Measurements from ENCODE around the gene LACTB.

LACTB gene

GRCh38 chr15:63121382-63122001, at the start of gene LACTB:
Gene LACTB (plus strand): TSS chr15:63121861. CDS start chr15:63121872, 11 bp downstream.
- H3K4me3 ChIP-seq (ENCODE audit: low read depth, low read length), result peak within 1 kb of the TSS; percentile 91
- TF ChIP-seq CTCF (IDR thresholded peaks at IDR 0.05; ENCODE audit: low read depth, low read length), result no peak

- no peak for TF ChIP-seq CTCF (IDR thresholded peaks at IDR 0.05; ENCODE audit: low read depth, low read length)
- H3K4me3 ChIP-seq (ENCODE audit: low read depth, low read length), result no peak overlapping the region
Observed at GRCh38 chr15:63072023-63072650, 49.5 kb upstream of the LACTB start.

- TF ChIP-seq CTCF (IDR thresholded peaks at IDR 0.05; ENCODE audit: low read depth, low read length), result no peak
Observed at GRCh38 chr15:63072809-63073277, 48.8 kb upstream of the LACTB start.

GRCh38 chr15:63073497-63074172, 48.0 kb upstream of the LACTB start:
- no peak overlapping the region for H3K4me3 ChIP-seq (ENCODE audit: low read depth, low read length)
- no peak for TF ChIP-seq CTCF (IDR thresholded peaks at IDR 0.05; ENCODE audit: low read depth, low read length)

More at GRCh38 chr15:63072809-63073277, 48.8 kb upstream of the LACTB start:
- H3K4me3 ChIP-seq (ENCODE audit: low read depth, low read length), result no peak overlapping the region

GRCh38 chr15:63075015-63075983, 46.4 kb upstream of the LACTB start:
- TF ChIP-seq CTCF (IDR thresholded peaks at IDR 0.05; ENCODE audit: low read depth, low read length), result no peak
- no peak overlapping the region for H3K4me3 ChIP-seq (ENCODE audit: low read depth, low read length)

- no peak overlapping the region for H3K4me3 ChIP-seq (ENCODE audit: low read depth, low read length)
- TF ChIP-seq CTCF (IDR thresholded peaks at IDR 0.05; ENCODE audit: low read depth, low read length), result no peak
Observed at GRCh38 chr15:63075984-63076713, 45.5 kb upstream of the LACTB start.

Data from WI38 (cell line).